ENCODE data around the gene VSTM1. TPM values are rescaled to one million over a fixed set of nuclear protein-coding genes. Genes with fewer than 3 reads are reported as not detected.

Gene VSTM1
- total RNA-seq, 2 donors from 2014 or later, result not detected

DNA sequence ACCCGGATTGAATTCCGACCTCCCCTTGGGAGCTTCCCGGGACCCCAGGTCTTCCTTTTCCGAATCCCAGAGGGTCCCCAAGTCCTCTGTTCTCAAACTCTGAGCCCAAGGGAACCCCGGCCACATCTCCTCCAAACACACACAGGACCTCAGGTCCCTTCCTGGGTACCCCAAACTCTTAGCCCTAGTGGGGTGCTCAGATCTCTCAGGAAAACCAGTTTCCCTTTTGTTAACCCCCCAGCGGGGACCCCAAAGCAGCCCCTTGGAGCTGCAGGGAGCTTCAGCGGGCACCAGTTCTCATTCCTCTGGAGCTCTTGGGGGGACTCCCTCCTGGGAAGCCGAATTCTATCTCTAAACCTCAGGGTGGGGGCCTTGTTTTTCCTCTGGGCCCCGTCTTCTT is 71.5 kb downstream of the VSTM1 start:
- Histone ChIP-seq H3K4me1 (peaks cover 0 to 12% of the 10 kb centered on the region in 2 donors), H3K36me3 (no peaks in the 10 kb centered on the region), H3K27ac (no peak overlapping the region), H3K9me3 (no peaks in the 10 kb centered on the region), H3K27me3 (peaks cover 5 to 20% of the 10 kb centered on the region in 2 donors), H3K4me3 (no peak overlapping the region)
- DNase-seq (ENCODE audit: low spot score), result no peak
- no peak for TF ChIP-seq CTCF (IDR thresholded peaks at IDR 0.05)

DNA sequence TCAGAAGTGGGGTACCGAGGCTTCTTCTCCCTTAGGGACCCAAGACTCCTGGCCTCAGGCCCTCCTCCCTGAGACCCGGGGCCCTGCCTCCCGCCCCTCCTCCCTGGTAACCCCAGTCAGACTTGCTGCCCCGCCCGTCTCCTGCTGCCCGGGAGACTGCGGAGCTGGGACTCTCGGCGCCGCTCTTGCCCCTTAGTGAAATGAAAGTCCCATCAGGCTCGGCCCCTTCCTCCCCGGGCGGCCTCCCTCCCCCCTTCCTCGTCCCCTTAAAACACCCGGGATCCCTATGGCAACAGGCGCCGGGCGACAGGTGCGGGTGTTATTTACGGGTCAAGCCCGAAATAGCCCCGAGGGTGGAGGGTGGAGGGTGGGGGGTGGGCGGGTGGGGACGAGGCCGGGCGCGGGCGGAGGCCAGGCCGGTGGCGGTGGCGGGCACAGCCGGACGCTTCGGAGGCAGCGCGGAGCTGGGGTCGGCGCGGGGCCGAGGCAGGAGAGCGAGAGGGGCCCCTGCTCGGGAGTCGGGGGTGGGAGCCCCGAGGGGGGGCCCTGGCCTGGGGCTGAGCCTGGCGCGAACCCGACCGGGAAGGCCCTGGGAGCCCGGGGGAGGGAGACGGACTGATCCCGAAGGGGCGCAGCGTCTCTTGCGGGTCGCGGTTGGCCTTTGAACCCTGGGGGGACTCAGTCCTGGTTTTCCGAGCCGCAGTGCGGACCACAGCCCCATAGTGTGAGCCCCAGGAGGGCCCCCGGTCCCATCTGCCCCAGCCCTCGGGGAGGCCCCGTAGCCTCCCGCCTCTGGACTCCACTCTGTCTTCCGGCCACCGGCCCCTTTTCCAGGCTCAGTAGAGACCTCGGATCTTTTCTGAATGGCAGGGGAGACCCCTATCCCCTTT is 72.2 kb downstream of the VSTM1 start, which contains the start of gene CACNG6:
CACNG6 (plus strand) TSS at position 414 of the 890 bp plus-strand sequence. CDS start 1,241 bp downstream, outside the sequence.
- Histone ChIP-seq H3K4me3 (peak within 1 kb of the TSS in 1 of 2 donors; percentile 42), H3K4me1 (peaks cover 0 to 12% of the 10 kb centered on the region in 2 donors), H3K27ac (no peak within 1 kb of the TSS), H3K36me3 (no peaks in the 10 kb centered on the region), H3K27me3 (peaks cover 5 to 20% of the 10 kb centered on the region in 2 donors), H3K9me3 (no peaks in the 10 kb centered on the region)
- no peak for TF ChIP-seq CTCF (IDR thresholded peaks at IDR 0.05)
- no peak for DNase-seq (ENCODE audit: low spot score)

Other genes starting within 250 kb of the VSTM1 start
- 1 to 10 TPM in 1 of 2 donors, under 1 TPM in 1; 0.19 to 1.1 TPM for gene NLRP12, start 239.6 kb downstream of the VSTM1 start, total RNA-seq
- gene MYADM, start 196.0 kb downstream of the VSTM1 start, total RNA-seq, result 100 to 1,000 TPM; 117 to 150 TPM
- gene PRKCG, start 181.7 kb downstream of the VSTM1 start, total RNA-seq, result not detected
- not detected for gene CACNG7, start 154.6 kb downstream of the VSTM1 start, total RNA-seq
- gene CACNG8, start 101.0 kb downstream of the VSTM1 start, total RNA-seq, result under 1 TPM; 0.04 to 0.24 TPM
- under 1 TPM in 1 of 2 donors, not detected in 1; 0.31 TPM for gene CACNG6, start 72.3 kb downstream of the VSTM1 start, total RNA-seq
- not detected for gene TARM1, start 17.5 kb upstream of the VSTM1 start, total RNA-seq
- 1 to 10 TPM in 1 of 2 donors, not detected in 1; 2.4 TPM for gene OSCAR, start 36.9 kb upstream of the VSTM1 start, total RNA-seq
- gene NDUFA3, start 39.0 kb upstream of the VSTM1 start, total RNA-seq, result 100 to 1,000 TPM in 1 of 2 donors, 10 to 100 TPM in 1; 51.3 to 108 TPM
- gene TFPT, start 51.8 kb upstream of the VSTM1 start, total RNA-seq, result 10 to 100 TPM; 10.2 to 19.6 TPM
- 10 to 100 TPM; 26.1 to 46.2 TPM for gene PRPF31, start 51.9 kb upstream of the VSTM1 start, total RNA-seq
- gene CNOT3, start 73.9 kb upstream of the VSTM1 start, total RNA-seq, result 10 to 100 TPM; 12.0 to 16.9 TPM
- 10 to 100 TPM in 1 of 2 donors, 1 to 10 TPM in 1; 6.3 to 10.0 TPM for gene LENG1, start 95.8 kb upstream of the VSTM1 start, total RNA-seq
- gene TMC4, start 109.3 kb upstream of the VSTM1 start, total RNA-seq, result 1 to 10 TPM; 1.7 to 2.8 TPM
- gene MBOAT7, start 125.7 kb upstream of the VSTM1 start, total RNA-seq, result 10 to 100 TPM; 27.0 to 37.0 TPM
- gene TSEN34, start 127.4 kb upstream of the VSTM1 start, total RNA-seq, result 10 to 100 TPM; 36.7 to 37.0 TPM
- gene RPS9, start 137.0 kb upstream of the VSTM1 start, total RNA-seq, result 1,000 to 10,000 TPM; 1,068 to 1,279 TPM
- gene LILRB3, start 159.1 kb upstream of the VSTM1 start, total RNA-seq, result 1 to 10 TPM; 2.0 to 8.8 TPM
- 1 to 10 TPM in 1 of 2 donors, not detected in 1; 1.7 TPM for gene LILRA6, start 178.9 kb upstream of the VSTM1 start, total RNA-seq
- 10 to 100 TPM in 1 of 2 donors, 1 to 10 TPM in 1; 2.6 to 12.0 TPM for gene LILRB5, start 193.4 kb upstream of the VSTM1 start, total RNA-seq
- 1 to 10 TPM; 1.1 to 3.4 TPM for gene LILRB2, start 217.2 kb upstream of the VSTM1 start, total RNA-seq
- 1 to 10 TPM in 1 of 2 donors, under 1 TPM in 1; 0.93 to 3.6 TPM for gene LILRA5, start 249.3 kb upstream of the VSTM1 start, total RNA-seq

Measured in right atrium auricular region (tissue), 2 donors.